ENCODE measurements around the gene PPP2R5E. TPM values are rescaled to one million over a fixed set of nuclear protein-coding genes. Genes with fewer than 3 reads are reported as not detected.

The PPP2R5E gene
- total and polyA plus RNA-seq, 9 of the 15 experiments (the other 6 are each of a cell fraction or from before 2014, with no cell fraction given): 4.2 to 30.3 (median 11.0) TPM

- TF ChIP-seq FOXM1 (IDR thresholded peaks at IDR 0.05; ENCODE audit: low read depth) (peak; percentile 43; the same call in 1 of the 2 replicates), FOXM1 (CRISPR knock-in tag; IDR thresholded peaks at IDR 0.05; ENCODE audit: low read depth) (no peak), CC2D1A (IDR thresholded peaks at IDR 0.05) (0 out of 2 replicates have a peak, but pooled peaks have one; percentile 17), ZNF311 (CRISPR knock-in tag; IDR thresholded peaks at IDR 0.05) (no peak), ZNF778 (CRISPR knock-in tag; IDR thresholded peaks at IDR 0.05) (no peak), ZEB2 (IDR thresholded peaks at IDR 0.05) (no peak), ATF3 (IDR thresholded peaks at IDR 0.05) (no peak), ATF3 (CRISPR knock-in tag; conservative IDR thresholded peaks at IDR 0.05) (no peak), GTF2A2 (tag; IDR thresholded peaks at IDR 0.05) (no peak), RAD21 (CRISPR knock-in tag; conservative IDR thresholded peaks at IDR 0.05 in 1 of 2, IDR thresholded peaks at IDR 0.05 in 1 of 2) (no peak), NFXL1 (CRISPR knock-in tag; IDR thresholded peaks at IDR 0.05) (no peak), POLR2AphosphoS5 (IDR thresholded peaks at IDR 0.05; ENCODE audit: control insufficient read depth, insufficient read depth, low read depth, low read length) (peak; percentile 78; the same call in 1 of the 2 replicates), OTX1 (CRISPR knock-in tag; IDR thresholded peaks at IDR 0.05) (0 out of 2 replicates have a peak, but pooled peaks have one; percentile 57), SIX5 (IDR thresholded peaks at IDR 0.05; ENCODE audit: borderline replicate concordance in 1 of 2, insufficient read depth in 1 of 2, low read depth in 1 of 2, low read length in 2 of 2) (no peak), NFIC (IDR thresholded peaks at IDR 0.05) (no peak), UBTF (IDR thresholded peaks at IDR 0.05; ENCODE audit: borderline replicate concordance in 1 of 2, low read depth in 2 of 2, low read length in 2 of 2) (no peak)
- TF ChIP-seq, protein P1, sequence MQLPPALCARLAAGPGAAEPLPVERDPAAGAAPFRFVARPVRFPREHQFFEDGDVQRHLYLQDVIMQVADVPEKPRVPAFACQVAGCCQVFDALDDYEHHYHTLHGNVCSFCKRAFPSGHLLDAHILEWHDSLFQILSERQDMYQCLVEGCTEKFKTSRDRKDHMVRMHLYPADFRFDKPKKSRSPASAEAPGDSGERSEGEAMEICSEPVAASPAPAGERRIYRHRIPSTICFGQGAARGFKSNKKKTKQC (CRISPR knock-in tag; IDR thresholded peaks at IDR 0.05): no peak
- TF ChIP-seq, protein P2, sequence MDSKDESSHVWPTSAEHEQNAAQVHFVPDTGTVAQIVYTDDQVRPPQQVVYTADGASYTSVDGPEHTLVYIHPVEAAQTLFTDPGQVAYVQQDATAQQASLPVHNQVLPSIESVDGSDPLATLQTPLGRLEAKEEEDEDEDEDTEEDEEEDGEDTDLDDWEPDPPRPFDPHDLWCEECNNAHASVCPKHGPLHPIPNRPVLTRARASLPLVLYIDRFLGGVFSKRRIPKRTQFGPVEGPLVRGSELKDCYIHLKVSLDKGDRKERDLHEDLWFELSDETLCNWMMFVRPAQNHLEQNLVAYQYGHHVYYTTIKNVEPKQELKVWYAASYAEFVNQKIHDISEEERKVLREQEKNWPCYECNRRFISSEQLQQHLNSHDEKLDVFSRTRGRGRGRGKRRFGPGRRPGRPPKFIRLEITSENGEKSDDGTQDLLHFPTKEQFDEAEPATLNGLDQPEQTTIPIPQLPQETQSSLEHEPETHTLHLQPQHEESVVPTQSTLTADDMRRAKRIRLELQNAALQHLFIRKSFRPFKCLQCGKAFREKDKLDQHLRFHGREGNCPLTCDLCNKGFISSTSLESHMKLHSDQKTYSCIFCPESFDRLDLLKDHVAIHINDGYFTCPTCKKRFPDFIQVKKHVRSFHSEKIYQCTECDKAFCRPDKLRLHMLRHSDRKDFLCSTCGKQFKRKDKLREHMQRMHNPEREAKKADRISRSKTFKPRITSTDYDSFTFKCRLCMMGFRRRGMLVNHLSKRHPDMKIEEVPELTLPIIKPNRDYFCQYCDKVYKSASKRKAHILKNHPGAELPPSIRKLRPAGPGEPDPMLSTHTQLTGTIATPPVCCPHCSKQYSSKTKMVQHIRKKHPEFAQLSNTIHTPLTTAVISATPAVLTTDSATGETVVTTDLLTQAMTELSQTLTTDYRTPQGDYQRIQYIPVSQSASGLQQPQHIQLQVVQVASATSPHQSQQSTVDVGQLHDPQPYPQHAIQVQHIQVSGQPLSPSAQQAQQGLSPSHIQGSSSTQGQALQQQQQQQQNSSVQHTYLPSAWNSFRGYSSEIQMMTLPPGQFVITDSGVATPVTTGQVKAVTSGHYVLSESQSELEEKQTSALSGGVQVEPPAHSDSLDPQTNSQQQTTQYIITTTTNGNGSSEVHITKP (IDR thresholded peaks at IDR 0.05; ENCODE audit: partially characterized antibody): peak; percentile 84
These were observed at the start of gene PPP2R5E (continued) for GRCh38 chr14:63543000-63543825.
